GM19463 (cell line): Measurements from ENCODE around the gene CFAP57.
"Not testable (repeated sequence)": the region's sequence is repeated elsewhere in the genome, so short reads cannot be mapped to it uniquely, and the experiment has no call there.

ENCODE experiments used
- ATAC-seq: cut with Tn5 transposase; IDR thresholded peaks from one replicate; pipeline ENCODE4 v1.9.1; 2021; ENCODE audit warnings: mild to moderate bottlenecking, moderate library complexity; ENCODE audit not compliant: unreplicated experiment

The CFAP57 gene

DNA sequence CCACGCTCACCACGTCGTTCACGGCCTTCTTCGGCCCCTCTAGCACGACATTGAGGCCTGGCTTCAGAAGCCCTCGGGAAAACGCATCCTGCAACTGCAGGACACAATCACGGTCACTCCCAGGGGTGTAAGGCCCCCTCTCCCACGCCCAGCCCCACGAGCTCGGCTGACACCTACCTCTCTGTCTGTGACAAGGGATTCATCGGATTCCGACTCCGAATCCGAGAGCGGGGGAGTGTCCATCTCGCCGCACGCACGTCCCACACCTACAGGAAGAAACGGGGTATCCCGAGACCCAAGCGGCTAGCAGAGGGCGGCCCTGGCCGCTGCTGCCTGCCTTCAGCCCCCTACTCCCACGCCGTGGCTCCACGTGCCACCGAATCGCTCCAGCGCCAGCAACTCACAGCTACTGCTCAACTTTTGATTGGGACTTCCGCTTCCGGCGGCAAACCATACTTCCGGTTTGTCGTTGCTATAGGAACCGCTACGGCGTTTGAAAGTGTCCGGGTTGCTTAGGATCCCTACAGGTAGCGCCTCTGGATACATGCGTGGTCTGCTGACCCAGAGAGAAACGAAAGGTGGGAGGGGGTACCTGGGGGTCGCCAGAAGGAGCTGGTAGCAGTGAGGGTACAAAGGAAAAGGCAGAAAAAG, at the start of gene CFAP57, which contains the start of gene EBNA1BP2:
TSS of gene CFAP57 (plus strand) at position 455 of the 651 bp plus-strand sequence. CDS start 424 bp downstream, outside the sequence.
TSS of gene EBNA1BP2 (minus strand) at position 415 of the 651 bp plus-strand sequence. CDS start at position 243, 172 bp downstream.
- ATAC-seq: peak; percentile 94

DNA sequence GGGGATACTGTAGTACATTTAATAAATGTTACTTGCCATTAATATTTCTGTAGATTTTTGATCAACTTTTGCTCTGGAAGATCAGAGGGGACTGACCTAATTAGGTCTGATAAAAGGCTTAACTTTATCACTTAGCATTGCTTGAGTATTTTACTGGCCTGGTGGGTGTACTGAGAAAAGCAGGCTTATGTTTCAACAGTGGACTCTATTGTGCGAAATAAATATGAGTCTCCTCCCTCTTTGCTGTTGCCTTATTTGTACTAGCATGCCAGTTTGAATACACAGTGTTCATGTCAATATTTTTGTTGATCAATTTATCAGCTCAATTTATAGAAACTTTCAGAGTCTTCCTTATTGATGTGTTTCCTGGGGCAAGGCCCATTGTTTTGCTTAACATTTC, 49.1 kb upstream of the CFAP57 start:
- no peak for ATAC-seq

GRCh38 chr1:43128816-43129215, 43.3 kb upstream of the CFAP57 start:
- no peak for ATAC-seq

GRCh38 chr1:43129426-43129825, 42.7 kb upstream of the CFAP57 start:
- no peak for ATAC-seq

DNA sequence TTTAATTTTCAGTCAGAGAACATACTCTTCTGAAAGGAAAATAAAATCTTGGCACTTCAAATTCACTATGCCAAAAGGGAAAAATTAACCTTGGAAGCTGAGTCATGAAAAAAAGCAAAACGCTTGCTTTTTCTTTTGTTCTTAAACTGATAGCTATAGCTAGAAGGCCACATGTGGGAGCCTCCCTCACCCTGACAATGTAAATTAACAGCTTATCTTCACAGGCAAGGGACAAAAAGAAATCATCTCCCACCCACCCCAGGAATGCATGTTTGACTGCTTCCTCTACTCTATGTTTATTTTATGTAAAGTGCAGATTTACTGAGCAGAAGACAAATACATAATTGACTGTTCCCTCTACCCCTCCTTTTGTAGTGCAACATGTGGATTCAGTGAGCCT, 38.1 kb upstream of the CFAP57 start:
- no peak for ATAC-seq

GRCh38 chr1:43134640-43135039, 37.5 kb upstream of the CFAP57 start:
- no peak for ATAC-seq

DNA sequence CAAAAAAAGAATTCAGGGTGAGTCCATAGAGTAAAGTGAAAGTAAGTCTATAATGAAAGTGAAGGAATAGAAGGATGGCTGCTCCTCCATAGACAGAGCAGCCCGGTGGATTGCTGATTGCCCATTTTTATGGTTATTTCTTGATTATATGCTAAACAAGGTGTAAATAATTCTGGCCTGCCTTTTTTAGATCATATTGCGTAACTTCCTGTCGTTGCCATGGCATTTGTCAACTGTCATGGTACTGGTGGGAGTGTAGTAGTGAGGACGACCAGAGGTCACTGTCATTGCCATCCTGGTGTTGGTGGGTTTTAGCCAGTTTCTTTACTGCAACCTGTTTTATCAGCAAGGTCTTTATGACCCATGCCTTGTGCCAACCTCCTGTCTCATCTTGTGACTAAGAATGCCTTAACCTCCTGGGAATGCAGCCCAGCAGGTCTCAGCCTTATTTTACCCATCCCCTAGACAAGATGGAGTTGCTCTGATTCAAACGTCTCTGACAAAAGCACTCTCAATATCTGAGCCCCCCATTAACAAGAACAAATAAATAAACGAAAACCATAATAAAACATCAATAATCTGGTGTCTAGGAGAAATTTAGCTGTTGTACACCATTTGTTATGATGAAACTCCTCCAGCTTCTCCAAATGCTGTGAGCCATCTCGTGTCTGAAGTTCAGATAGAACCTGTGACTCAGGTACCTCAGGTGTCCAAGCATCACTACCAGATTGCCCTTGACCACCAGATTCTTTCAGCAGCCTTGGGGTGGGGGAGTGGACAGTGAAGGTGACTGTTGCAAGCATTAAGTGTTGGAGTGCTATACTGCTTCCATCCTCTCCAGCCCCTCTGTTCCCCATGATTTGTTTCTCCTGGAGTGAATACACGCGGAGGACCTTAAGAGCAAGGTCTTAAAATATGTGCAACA, 36.0 kb upstream of the CFAP57 start:
- no peak for ATAC-seq

GRCh38 chr1:43137445-43138052, 34.6 kb upstream of the CFAP57 start:
- no peak for ATAC-seq

- ATAC-seq: not testable (repeated sequence)
Measured at GRCh38 chr1:43139295-43139694, 32.8 kb upstream of the CFAP57 start.

- no peak for ATAC-seq
Measured at GRCh38 chr1:43140010-43140409, 32.1 kb upstream of the CFAP57 start.

DNA sequence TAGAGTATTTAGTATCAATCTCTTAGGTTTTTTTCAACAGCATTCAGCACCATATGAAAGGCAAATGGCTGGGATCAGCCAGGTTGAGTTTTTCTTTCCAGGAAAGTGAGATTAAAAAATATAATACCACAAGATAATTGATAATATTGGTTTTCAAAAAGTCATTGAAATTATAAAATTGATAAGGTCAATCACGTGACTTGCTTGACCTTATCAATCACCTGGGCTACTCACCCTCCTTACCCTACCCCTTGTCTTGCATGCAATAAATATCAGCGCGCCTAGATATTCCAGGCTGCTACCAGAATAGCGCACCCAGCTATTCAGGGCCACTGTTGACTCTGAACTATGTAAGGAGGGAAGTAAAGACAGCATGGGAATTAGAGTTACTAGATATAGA, 31.5 kb upstream of the CFAP57 start:
- ATAC-seq: no peak

DNA sequence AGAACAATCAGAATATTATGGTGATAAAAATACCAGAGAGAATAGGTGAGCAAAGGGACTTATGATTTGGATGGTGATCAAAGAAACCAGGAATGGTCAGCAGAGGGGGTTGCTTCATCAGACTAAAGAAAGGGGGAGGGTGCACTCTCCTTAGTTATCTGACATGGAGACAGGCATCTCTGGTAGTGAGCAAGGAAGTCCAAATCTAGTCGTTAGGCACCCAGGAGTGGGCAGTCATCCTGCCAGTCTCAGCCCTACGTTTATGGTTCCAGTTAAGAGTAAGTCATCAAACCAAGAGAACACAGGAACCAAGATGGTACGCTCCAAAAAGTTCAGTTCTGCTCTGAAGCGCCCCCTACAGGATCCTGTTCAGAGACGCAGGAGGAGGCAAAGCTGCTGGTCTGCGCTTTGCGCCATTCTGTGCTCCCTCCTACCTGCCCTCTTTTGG, 28.7 kb upstream of the CFAP57 start:
- no peak for ATAC-seq

- ATAC-seq: no peak
Measured at GRCh38 chr1:43144237-43144636, 27.9 kb upstream of the CFAP57 start.

- no peak for ATAC-seq
Measured at GRCh38 chr1:43147625-43148327, 24.4 kb upstream of the CFAP57 start.

DNA sequence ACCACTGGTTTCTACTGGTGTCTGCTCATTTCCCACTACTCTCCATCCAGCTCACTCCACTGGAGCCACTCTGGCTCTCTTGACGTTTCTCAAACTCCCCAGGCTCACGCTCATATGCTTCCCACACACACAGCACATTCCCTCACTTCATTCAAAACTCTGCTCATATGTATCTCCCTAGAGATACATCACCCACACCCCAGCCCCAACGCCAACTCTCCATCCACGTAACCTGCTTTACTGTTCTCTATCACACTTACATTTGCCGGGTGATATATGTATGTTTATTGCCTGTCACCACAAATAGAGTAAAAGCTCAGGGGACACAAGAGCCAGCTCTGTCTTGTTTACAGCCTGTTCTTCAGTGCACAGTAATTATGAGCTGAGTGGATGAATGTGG, 22.2 kb upstream of the CFAP57 start:
- no peak for ATAC-seq

DNA sequence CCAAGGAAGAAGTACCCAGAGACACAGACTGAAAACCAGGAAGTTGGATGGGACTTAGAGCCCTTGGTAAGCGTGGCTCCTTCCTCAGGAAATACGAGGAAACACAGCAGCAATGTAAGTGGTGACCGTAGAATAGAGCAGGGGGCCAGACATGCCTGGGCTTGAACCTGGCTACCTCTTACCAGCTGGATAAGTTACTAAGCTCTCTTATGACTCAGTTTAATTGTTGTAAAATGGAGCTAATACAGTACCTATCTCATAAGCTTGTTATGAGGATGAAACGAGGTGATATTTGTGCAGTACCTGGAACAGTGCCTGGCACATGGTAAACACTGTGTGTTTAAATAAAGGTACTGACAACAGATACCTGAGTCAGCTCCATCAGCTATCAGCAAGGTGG, 19.3 kb upstream of the CFAP57 start:
- no peak for ATAC-seq

- ATAC-seq: no peak
Measured at GRCh38 chr1:43153443-43153842, 18.7 kb upstream of the CFAP57 start.

DNA sequence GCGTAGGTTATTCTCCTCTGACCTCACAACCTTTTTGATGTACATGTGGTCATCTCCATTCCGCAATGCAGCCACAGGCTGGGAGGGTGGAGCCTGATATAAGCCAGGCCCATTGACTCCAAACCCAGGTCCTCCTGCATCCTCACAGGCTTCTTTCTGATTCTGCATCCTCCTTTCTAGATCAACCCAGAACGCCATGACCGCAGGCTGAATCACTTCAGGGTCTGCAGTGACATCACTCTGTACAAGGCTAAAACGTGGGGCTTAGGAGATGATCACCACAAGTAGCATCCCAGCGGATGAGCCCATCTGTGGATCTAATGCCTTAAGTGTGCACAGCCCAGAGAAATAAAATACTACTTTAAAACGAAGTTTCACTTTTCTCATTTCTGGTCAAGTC, 16.1 kb upstream of the CFAP57 start:
- ATAC-seq: no peak

- ATAC-seq: no peak
Measured at GRCh38 chr1:43165162-43165561, 7.0 kb upstream of the CFAP57 start.

GRCh38 chr1:43165765-43166164, 6.4 kb upstream of the CFAP57 start:
- ATAC-seq: no peak

DNA sequence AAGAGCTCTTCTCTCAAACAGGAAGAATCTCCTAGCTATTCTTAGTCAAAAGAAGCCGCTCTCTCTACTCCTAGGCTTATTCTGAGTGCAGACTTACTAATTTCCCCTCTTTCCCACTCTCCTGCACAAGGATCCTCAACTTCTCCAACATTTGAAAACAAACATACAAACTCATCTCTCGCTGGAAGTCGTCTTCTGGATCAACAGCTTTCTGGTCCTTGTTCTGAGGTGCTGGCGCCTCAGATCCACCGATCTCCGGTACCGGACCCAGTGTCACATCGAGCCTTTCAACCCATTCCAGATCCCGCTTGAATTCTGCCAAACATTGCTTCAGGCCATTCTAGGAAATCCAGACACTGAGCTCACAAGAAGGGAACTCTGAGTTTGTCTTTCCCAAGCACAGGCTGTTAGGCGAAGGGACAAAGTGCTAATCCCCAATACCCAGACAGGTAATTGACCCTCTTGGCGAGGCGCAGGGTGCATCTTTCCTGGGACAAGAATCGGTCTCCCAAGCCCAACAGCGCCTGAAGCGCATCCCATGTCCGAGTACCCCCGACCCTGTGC, 736 bp upstream of the CFAP57 start:
- no peak for ATAC-seq
